Measurements from ENCODE around the gene TMEM121B. TPM values are rescaled to one million over a fixed set of nuclear protein-coding genes. Genes with fewer than 3 reads are reported as not detected.

TMEM121B gene
- 1.2 TPM for total RNA-seq
- 0.19 TPM for polyA plus RNA-seq (ENCODE audit: insufficient read depth, low read depth, low replicate concordance)
- long read RNA-seq, donor 1, result 0 reads
- long read RNA-seq, donor 2, result 0 reads
- long read RNA-seq, donor 3, full-length matches to known transcripts, result 1 of 1 reads
- long read RNA-seq, donor 3, partial matches to known transcripts, result 0 of 1 reads
- long read RNA-seq, donor 3, other reads (novel, unspliced or antisense), result 0 of 1 reads
- long read RNA-seq, donor 4, full-length matches to known transcripts, result 1 of 1 reads
- long read RNA-seq, donor 4, partial matches to known transcripts, result 0 of 1 reads
- long read RNA-seq, donor 4, other reads (novel, unspliced or antisense), result 0 of 1 reads
- long read RNA-seq, donor 5, result 0 reads
- long read RNA-seq, donor 6, result 0 reads
- long read RNA-seq, donor 7, result 0 reads
- long read RNA-seq, donor 8, result 0 reads
- long read RNA-seq, donor 9, result 0 reads
- long read RNA-seq, donor 10, result 0 reads

DNA sequence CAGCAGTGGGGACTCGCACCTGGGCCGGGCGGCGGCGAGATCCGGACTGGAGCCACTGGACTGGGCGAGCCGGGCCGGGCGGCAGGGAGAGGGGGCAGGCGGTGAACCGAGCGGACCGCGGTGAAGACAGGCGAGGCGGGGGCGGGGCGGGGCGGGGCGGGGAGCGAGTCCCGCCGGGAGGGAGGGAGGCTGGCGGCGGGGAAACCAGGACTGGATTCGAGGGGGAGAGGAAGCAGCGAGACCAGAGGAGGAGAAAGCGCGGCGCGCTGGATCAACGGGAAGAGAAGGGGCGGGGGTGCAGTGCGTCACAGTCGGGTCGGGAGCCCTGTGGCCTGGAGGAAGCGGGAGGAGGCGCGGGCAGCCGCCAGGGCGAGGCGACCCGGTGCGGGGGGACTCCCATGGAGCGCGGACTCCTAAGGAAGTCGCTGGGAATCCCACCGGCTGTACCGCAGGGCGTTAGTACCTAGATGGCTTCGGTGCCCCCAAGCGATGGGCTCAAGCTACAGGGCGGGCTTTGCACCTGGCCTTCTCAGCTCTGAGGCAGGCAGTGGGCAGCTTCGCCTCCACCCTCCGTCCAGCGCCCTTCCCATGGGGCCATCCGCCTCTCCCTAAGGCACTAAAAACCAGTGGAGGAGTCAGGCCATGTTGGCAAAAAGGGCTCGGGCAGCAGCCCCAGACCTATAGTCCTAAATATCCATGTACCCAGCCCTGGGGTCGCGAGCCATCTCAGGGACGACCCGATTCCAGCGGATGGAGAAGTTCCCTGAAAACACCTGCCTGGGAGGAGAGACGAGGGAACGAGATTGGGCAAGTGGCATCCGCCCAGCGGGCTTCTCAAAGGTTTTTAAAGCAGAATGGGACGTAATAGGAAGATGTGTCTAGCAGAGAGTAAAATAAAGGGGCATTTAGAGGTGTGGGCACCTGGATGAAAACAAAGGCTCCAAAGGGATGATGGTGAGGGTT lies at the start of gene TMEM121B:
TMEM121B (minus strand) TSS at position 128 of the 963 bp plus-strand sequence. CDS start 233 bp downstream, outside the sequence.
- H3K4me3 ChIP-seq (ENCODE audit: low read length in 3 of 3), result peak within 1 kb of the TSS in 2 of 3 donors; percentile 34 to 39
- intact Hi-C loops (cut with DNase I), result no loop called here
- H3K9ac ChIP-seq (ENCODE audit: low read length in 3 of 3), result no peak within 1 kb of the TSS
- no peaks in the 10 kb centered on the region for H3K9me3 ChIP-seq (ENCODE audit: control insufficient read depth in 2 of 3, insufficient read depth in 1 of 3, low read length in 3 of 3)
- H3K36me3 ChIP-seq (ENCODE audit: control insufficient read depth in 2 of 3, insufficient read depth in 3 of 3, low read length in 3 of 3), result no peaks in the 10 kb centered on the region
- H3K27me3 ChIP-seq (ENCODE audit: control insufficient read depth, insufficient read depth, low read length), result no peaks in the 10 kb centered on the region
- H3K27ac ChIP-seq (ENCODE audit: low read depth in 2 of 2, low read length in 2 of 2), result no peak within 1 kb of the TSS
- TF ChIP-seq, protein P1, sequence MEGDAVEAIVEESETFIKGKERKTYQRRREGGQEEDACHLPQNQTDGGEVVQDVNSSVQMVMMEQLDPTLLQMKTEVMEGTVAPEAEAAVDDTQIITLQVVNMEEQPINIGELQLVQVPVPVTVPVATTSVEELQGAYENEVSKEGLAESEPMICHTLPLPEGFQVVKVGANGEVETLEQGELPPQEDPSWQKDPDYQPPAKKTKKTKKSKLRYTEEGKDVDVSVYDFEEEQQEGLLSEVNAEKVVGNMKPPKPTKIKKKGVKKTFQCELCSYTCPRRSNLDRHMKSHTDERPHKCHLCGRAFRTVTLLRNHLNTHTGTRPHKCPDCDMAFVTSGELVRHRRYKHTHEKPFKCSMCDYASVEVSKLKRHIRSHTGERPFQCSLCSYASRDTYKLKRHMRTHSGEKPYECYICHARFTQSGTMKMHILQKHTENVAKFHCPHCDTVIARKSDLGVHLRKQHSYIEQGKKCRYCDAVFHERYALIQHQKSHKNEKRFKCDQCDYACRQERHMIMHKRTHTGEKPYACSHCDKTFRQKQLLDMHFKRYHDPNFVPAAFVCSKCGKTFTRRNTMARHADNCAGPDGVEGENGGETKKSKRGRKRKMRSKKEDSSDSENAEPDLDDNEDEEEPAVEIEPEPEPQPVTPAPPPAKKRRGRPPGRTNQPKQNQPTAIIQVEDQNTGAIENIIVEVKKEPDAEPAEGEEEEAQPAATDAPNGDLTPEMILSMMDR (IDR thresholded peaks at IDR 0.05; ENCODE audit: borderline replicate concordance, extremely low read depth, insufficient read depth), result no peak
- FAIRE-seq (no peak), DNase-seq (peak; percentile 84 to 91 (median 87))
- peaks cover 0 to 5% (median 0%) of the 10 kb centered on the region in 3 donors for H3K4me1 ChIP-seq (ENCODE audit: control insufficient read depth in 2 of 3, insufficient read depth in 2 of 3, low read depth in 1 of 3, low read length in 3 of 3)

DNA sequence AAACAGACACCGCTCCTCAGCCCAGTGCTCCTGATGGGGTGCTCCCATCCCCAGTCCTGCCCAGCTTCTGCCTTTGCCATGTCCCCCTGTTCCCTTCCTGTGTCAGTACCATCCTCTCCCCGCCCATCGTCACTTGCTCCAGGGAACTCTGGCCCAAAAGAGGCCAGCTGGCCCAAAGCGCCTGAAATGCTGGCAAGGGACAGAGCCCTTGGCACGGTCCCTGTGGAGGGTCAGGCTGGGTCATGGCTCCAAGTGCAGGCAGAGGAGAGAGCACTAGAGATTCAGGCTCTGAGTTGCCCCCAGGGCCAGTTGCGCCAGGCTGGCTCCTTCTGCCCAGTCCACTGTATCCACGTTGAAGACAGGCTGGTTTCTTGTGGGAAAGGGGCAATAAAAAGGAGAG lies 46.3 kb upstream of the TMEM121B start:
- no peaks in the 10 kb centered on the region for H3K9me3 ChIP-seq (ENCODE audit: control insufficient read depth in 2 of 3, insufficient read depth in 1 of 3, low read length in 3 of 3)
- H3K27ac ChIP-seq (ENCODE audit: low read depth in 2 of 2, low read length in 2 of 2), result no peak overlapping the region
- FAIRE-seq, result no peak
- TF ChIP-seq, protein P1 (IDR thresholded peaks at IDR 0.05; ENCODE audit: borderline replicate concordance, extremely low read depth, insufficient read depth), result no peak
- no peak overlapping the region for H3K4me3 ChIP-seq (ENCODE audit: low read length in 3 of 3)
- H3K27me3 ChIP-seq (ENCODE audit: control insufficient read depth, insufficient read depth, low read length), result no peaks in the 10 kb centered on the region
- no peak for DNase-seq
- intact Hi-C loops (cut with DNase I), result no loop called here
- no peak overlapping the region for H3K9ac ChIP-seq (ENCODE audit: low read length in 3 of 3)
- H3K4me1 ChIP-seq (ENCODE audit: control insufficient read depth in 2 of 3, insufficient read depth in 2 of 3, low read depth in 1 of 3, low read length in 3 of 3), result peaks cover 0 to 6% (median 3%) of the 10 kb centered on the region in 3 donors
- no peaks in the 10 kb centered on the region for H3K36me3 ChIP-seq (ENCODE audit: control insufficient read depth in 2 of 3, insufficient read depth in 3 of 3, low read length in 3 of 3)

DNA sequence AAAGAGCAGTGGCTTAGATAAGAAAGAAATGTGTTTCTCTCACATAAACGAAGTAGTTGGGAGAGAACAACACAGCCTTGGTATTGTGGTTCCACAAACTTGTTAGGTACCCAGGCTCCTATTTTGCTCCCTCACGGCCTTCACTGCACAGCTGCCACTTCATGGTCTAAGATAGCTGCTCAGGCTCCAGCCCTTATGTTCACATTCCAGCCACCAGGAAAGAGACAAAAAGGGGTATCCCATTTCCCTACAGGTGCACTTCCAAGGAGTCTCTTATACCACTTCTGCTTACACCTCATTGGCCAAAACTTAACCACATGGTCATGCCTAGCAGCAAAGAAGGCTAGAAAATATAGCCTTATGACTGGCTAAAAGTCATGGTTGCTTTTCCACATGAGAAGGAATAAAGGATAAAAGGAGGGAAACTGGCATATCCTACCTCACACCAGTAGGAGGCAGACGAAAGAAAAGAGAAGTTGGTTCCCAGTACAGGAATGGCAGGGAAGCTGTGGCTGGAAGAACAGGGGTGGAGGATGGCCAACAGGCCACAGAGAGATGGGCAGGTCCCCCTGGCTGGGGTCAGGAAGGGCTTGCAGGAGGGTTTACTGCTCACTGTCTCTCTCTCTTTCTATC lies 43.3 kb upstream of the TMEM121B start:
- intact Hi-C loops (cut with DNase I), result no loop called here
- no peak for DNase-seq
- no peak for FAIRE-seq

More for the DNA sequence above, 43.3 kb upstream of the TMEM121B start:
- Histone ChIP-seq H3K27me3 (ENCODE audit: control insufficient read depth, insufficient read depth, low read length) (no peaks in the 10 kb centered on the region), H3K9me3 (ENCODE audit: control insufficient read depth in 2 of 3, insufficient read depth in 1 of 3, low read length in 3 of 3) (no peaks in the 10 kb centered on the region), H3K4me1 (ENCODE audit: control insufficient read depth in 2 of 3, insufficient read depth in 2 of 3, low read depth in 1 of 3, low read length in 3 of 3) (peaks cover 0 to 4% (median 4%) of the 10 kb centered on the region in 3 donors), H3K36me3 (ENCODE audit: control insufficient read depth in 2 of 3, insufficient read depth in 3 of 3, low read length in 3 of 3) (no peaks in the 10 kb centered on the region), H3K27ac (ENCODE audit: low read depth in 2 of 2, low read length in 2 of 2) (no peak overlapping the region), H3K9ac (ENCODE audit: low read length in 3 of 3) (no peak overlapping the region), H3K4me3 (ENCODE audit: low read length in 3 of 3) (no peak overlapping the region)
- TF ChIP-seq, protein P1 (IDR thresholded peaks at IDR 0.05; ENCODE audit: borderline replicate concordance, extremely low read depth, insufficient read depth), result no peak

All from kidney (tissue), 22 donors.